Right renal cortex interstitium (tissue), 3 donors: Measurements from ENCODE around the gene GSTM4. TPM values are rescaled to one million over a fixed set of nuclear protein-coding genes. Genes with fewer than 3 reads are reported as not detected.
"Not testable (repeated sequence)": the region's sequence is repeated elsewhere in the genome, so short reads cannot be mapped to it uniquely, and the experiment has no call there.

Source experiments
- DNase-seq, 3 donors: peaks; one replicate each; pipeline ENCODE4 v3.0.0-alpha.2; 2013; ENCODE audit warnings: low read depth in 3 of 3, low spot score in 2 of 3
- polyA plus RNA-seq, 3 donors: library from polyadenylated mRNA; unstranded; fragments of 120-200 nt; gene quantifications; one replicate each; pipeline ENCODE4 v1.2.1, GENCODE V29; 2013; ENCODE audit not compliant: insufficient read length in 3 of 3

GSTM4 gene
- polyA plus RNA-seq, 3 donors, result 57.7 to 69.9 (median 61.7) TPM

DNA sequence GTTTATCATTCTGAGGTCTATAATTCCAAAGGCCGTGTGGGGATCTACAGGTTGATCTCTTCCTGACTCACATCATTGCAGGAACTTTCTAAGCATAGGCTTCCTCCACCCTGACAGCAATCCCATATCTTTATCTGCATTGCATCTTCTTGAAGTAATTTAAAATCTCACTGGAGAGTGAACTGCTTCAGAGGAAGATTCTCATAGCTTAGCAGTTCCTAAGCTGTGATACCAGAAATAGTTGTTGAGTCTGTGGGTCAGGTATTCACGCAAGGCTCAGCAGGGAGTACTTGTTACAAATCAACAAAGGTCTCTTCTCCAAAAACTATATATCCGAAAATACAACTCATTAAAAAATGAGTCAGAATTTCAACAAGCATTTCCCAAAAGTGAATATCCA is 39.2 kb downstream of the GSTM4 start:
- not testable (repeated sequence) for DNase-seq

DNA sequence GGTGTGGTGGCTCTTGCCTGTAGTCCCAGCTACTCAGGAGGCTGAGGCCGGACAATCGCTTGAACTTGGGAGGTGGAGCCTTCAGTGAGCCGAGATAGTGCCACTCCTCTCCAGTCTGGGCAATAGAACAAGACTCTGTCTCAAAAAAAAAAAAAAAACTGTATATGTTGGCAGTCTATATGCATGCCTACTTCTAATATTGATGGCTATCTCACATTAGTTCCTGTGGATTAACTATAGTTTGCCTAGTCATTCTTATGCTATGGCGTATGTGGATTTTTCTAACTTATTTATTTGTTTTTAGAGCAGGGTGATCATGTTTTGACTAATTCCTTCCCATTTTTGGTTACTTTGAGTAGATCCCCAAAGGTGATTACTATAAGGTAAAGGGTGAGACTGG is 41.2 kb downstream of the GSTM4 start:
- no peak for DNase-seq

DNA sequence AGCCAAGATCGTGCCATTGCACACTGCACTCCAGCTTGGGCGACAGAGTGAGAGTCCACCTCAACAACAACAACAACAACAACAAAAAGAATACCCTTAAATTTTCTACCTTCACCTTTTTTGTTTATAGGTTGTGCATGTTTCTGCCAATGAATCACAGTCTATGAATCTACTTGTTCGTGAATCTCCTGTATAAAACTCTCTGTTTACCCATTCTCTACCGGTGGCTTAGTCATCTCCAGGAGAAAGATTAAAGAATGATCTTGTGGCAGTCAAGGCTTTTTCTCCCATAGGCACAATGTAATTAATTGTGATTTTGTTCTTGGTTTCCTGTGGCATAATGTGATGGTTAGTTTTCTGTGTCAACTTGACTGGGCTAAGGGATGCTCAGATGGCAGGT is 42.0 kb downstream of the GSTM4 start:
- DNase-seq, result not testable (repeated sequence)

DNA sequence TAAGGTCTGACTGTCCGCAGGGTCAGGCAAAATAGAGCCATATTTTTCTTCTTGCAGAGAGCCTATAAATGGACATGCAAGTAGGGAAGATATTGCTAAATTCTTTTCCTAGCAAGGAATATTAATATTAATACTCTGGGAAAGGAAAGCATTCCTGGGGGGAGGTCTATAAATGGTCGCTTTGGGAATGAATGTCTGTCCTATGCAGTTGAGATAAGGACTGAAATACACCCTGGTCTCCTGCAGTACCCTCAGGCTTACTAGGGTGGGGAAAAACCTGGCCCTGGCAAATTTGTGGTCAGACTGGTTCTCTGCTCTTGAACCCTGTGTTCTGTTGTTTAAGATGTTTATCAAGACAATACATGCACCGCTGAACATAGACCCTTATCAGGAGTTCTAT is 47.0 kb downstream of the GSTM4 start:
- not testable (repeated sequence) for DNase-seq

DNA sequence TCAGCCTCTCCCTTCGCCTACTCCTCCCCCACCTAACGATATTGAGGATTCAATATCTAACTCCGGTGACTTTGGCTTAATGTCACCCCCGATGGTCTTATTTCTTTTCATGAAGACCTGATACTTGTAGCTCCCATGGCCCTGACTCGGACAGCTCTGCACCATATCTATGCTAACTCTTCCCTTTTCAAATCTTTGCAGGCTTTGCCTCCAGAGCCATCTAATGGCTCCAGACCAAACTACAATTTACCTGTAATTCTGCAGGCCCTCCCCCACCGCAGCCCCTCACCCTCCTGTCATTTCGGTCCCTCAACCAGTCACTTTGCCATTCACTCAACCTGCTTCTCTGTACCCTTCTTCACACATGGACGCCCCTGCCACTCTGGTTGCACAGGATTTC is 48.3 kb downstream of the GSTM4 start:
- DNase-seq, result no peak

DNA sequence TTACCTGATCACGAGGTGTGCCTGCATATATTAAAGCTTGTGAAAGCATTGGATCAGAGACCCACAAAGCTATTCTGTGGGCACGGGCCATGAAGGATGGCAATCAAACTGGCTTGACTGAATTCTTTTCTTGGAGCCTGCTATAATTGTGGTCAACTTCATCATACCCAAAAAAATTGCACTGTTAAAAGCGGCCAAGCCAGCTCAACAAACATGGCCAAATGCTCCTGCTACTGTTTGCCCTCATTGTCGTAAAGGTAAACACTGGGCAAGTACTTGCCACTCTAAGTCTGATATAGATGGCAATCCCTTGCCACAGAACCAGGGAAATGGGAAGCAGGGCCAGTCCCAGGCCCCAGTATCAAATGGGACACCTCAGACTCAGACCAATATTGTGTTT is 49.5 kb downstream of the GSTM4 start:
- no peak for DNase-seq

DNA sequence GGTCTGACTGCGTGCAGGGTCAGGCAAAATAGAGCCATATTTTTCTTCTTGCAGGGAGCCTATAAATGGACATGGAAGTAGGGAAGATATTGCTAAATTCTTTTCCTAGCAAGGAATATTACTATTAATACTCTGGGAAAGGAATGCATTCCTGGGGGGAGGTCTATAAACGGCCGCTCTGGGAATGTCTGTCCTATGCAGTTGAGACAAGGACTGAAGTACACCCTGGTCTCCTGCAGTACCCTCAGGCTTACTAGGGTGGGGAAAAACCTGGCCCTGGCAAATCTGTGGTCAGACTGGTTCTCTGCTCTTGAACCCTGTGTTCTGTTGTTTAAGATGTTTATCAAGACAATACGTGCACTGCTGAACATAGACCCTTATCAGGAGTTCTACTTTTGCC is 53.0 kb downstream of the GSTM4 start:
- DNase-seq, result not testable (repeated sequence)

DNA sequence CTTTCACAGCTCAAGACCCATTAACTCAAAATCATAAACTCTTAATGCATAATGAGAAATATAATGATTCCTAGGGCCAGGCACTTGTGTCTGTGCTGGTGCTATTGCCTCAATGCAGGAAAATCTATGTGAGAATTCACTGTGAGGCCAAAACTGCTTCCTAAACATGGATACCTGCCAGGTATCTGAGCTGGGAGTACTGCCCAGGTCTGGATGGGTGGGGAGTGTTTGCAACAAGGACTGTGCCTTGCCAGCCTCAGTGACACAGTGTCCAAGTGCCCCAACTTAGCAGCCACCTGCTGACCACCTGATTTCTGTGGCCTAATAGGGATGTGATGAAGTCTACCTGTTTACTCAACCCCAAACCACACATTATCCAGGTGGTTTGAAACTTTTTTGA is 53.9 kb downstream of the GSTM4 start:
- not testable (repeated sequence) for DNase-seq

Other genes starting within 250 kb of the GSTM4 start
- 100 to 1,000 TPM; 135 to 147 (median 136) TPM for gene PSMA5, start 229.7 kb upstream of the GSTM4 start, polyA plus RNA-seq
- 1 to 10 TPM; 6.7 to 10.0 (median 9.3) TPM for gene SYPL2, start 189.6 kb upstream of the GSTM4 start, polyA plus RNA-seq
- 1 to 10 TPM; 6.0 to 7.7 (median 6.3) TPM for gene ATXN7L2, start 172.2 kb upstream of the GSTM4 start, polyA plus RNA-seq
- 10 to 100 TPM in 1 of 3 donors, 1 to 10 TPM in 2; 9.0 to 10.2 (median 9.8) TPM for gene CYB561D1, start 162.0 kb upstream of the GSTM4 start, polyA plus RNA-seq
- 10 to 100 TPM in 1 of 3 donors, 1 to 10 TPM in 2; 7.8 to 10.5 (median 8.8) TPM for gene AMIGO1, start 146.4 kb upstream of the GSTM4 start, polyA plus RNA-seq
- 1 to 10 TPM in 2 of 3 donors, under 1 TPM in 1; 0.87 to 1.2 (median 1.1) TPM for gene GPR61, start 116.2 kb upstream of the GSTM4 start, polyA plus RNA-seq
- gene GNAI3, start 107.5 kb upstream of the GSTM4 start, polyA plus RNA-seq, result 10 to 100 TPM; 12.5 to 13.8 (median 13.5) TPM
- gene GNAT2, start 36.5 kb upstream of the GSTM4 start, polyA plus RNA-seq, result not detected
- 10 to 100 TPM; 39.9 to 44.7 (median 40.8) TPM for gene AMPD2, start 36.3 kb upstream of the GSTM4 start, polyA plus RNA-seq
- 100 to 1,000 TPM; 150 to 219 (median 178) TPM for gene GSTM2, start 12.0 kb downstream of the GSTM4 start, polyA plus RNA-seq
- gene GSTM1, start 31.7 kb downstream of the GSTM4 start, polyA plus RNA-seq, result 100 to 1,000 TPM in 1 of 3 donors, 1 to 10 TPM in 2; 3.2 to 118 (median 3.3) TPM
- 10 to 100 TPM; 29.0 to 60.4 (median 38.6) TPM for gene GSTM5, start 56.2 kb downstream of the GSTM4 start, polyA plus RNA-seq
- 100 to 1,000 TPM; 227 to 298 (median 295) TPM for gene GSTM3, start 84.9 kb downstream of the GSTM4 start, polyA plus RNA-seq
- gene EPS8L3, start 107.8 kb downstream of the GSTM4 start, polyA plus RNA-seq, result under 1 TPM; 0.12 to 0.56 (median 0.28) TPM